GM12878 (cell line): Measurements from ENCODE around the gene PPP2R1B. TPM values are rescaled to one million over a fixed set of nuclear protein-coding genes. Genes with fewer than 3 reads are reported as not detected.

Experiments used
- ATAC-seq: fragments of 200-7000 bp; cut with Tn5 transposase; 3 replicates; pipeline ENCODE4 v1.9.1; 2020; ENCODE audit warnings: mild to moderate bottlenecking, moderate library complexity
- BruUV-seq: library from RNA; stranded (reverse); fragments of 400-500 nt; replicated peaks from 2 replicates; lab custom pipeline; 2021; lab: Mats Ljungman, UMichigan
- CTCF ChIA-PET: fragments of 300-600 bp; sonication (Branson Sonifier 250); formaldehyde crosslinking; extraction: SDS; loops from one replicate; lab custom pipeline; 2021; ENCODE audit warnings: inconsistent platforms; lab: Yijun Ruan, JAX
- POLR2A ChIA-PET: fragments of 350-600 bp; formaldehyde crosslinking; extraction: SDS; loops from one replicate; lab custom pipeline; 2021; ENCODE audit warnings: inconsistent platforms; lab: Charles Lee
- RAD21 ChIA-PET: fragments of 300-600 bp; sonication (Branson Sonifier 250); formaldehyde crosslinking; loops from one replicate; lab custom pipeline; 2023; ENCODE audit warnings: antibody characterized with exemption; ENCODE audit not compliant: unreplicated experiment; lab: Charles Lee
- SMC1A ChIA-PET: fragments of 300-600 bp; sonication (Branson Sonifier 250); formaldehyde crosslinking; loops from one replicate; lab custom pipeline; 2023; ENCODE audit not compliant: unreplicated experiment, uncharacterized antibody; lab: Charles Lee
- DNase-seq: peaks from one replicate; pipeline ENCODE4 v3.0.0-alpha.2; 2011; ENCODE audit warnings: low read depth, low spot score
- FAIRE-seq: peaks from 3 replicates; lab custom pipeline; 2011; peaks lifted over from hg19 to GRCh38; lab: Jason Lieb, UNC
- H2AFZ ChIP-seq: 2 replicates; pipeline ENCODE4 v1.6.0; 2011; ENCODE audit warnings: low read depth, low read length, control low read depth; ENCODE audit not compliant: control insufficient read depth
- H3K27ac ChIP-seq: 2 replicates; pipeline ENCODE4 v1.5.1; 2011; ENCODE audit warnings: control low read depth; ENCODE audit not compliant: control insufficient read depth, insufficient read depth
- H3K27me3 ChIP-seq, 2 experiments: replicated peaks in 1 of 2; 2 replicates each; pipeline versions ENCODE4 v1.6.0 to v1.6.1; 2011; ENCODE audit warnings: low read length in 1 of 2; ENCODE audit not compliant: control insufficient read depth in 2 of 2, insufficient read depth in 2 of 2
- H3K36me3 ChIP-seq, 2 experiments: 2 replicates each; pipeline ENCODE4 v1.5.1; 2011; ENCODE audit warnings: low read length in 1 of 2; ENCODE audit not compliant: control insufficient read depth in 2 of 2, insufficient read depth in 2 of 2
- H3K4me1 ChIP-seq: 2 replicates; pipeline ENCODE4 v1.6.1; 2011; ENCODE audit warnings: mild to moderate bottlenecking, low read length, moderate library complexity, mixed read lengths; ENCODE audit not compliant: control insufficient read depth, insufficient read depth
- H3K4me2 ChIP-seq: 2 replicates; pipeline ENCODE4 v1.6.0; 2011; ENCODE audit warnings: control low read depth; ENCODE audit not compliant: control insufficient read depth, insufficient read depth
- H3K4me3 ChIP-seq: fragments of 200-600 bp; sonication (generic); 2 replicates; pipeline ENCODE4 v1.5.1; 2016
- H3K79me2 ChIP-seq: 2 replicates; pipeline ENCODE4 v1.6.0; 2011; ENCODE audit warnings: low read length; ENCODE audit not compliant: control insufficient read depth, insufficient read depth
- H3K9ac ChIP-seq: 2 replicates; pipeline ENCODE4 v1.8.0; 2011; ENCODE audit warnings: low read length, control low read depth, mixed read lengths; ENCODE audit not compliant: control insufficient read depth, insufficient read depth
- H3K9me3 ChIP-seq: replicated peaks from 3 replicates; pipeline ENCODE4 v1.5.1; 2011; ENCODE audit warnings: mild to moderate bottlenecking, low read length; ENCODE audit not compliant: control insufficient read depth, insufficient read depth
- H4K20me1 ChIP-seq: 2 replicates; pipeline ENCODE4 v1.6.0; 2011; ENCODE audit not compliant: control insufficient read depth, insufficient read depth
- BCLAF1 ChIP-seq: fragments of 450-650 bp; IDR thresholded peaks from 2 replicates; pipeline ENCODE4 v1.6.1; 2017; ENCODE audit warnings: antibody characterized with exemption, mild to moderate bottlenecking, moderate library complexity
- KAT2A ChIP-seq: conservative IDR thresholded peaks from 2 replicates; pipeline ENCODE4 v1.6.1; 2011; ENCODE audit warnings: low read depth, low read length; ENCODE audit not compliant: control insufficient read depth
- RAD51 ChIP-seq: fragments of 450-650 bp; IDR thresholded peaks from 2 replicates; pipeline ENCODE4 v1.6.1; 2016; ENCODE audit warnings: moderate library complexity, mild to moderate bottlenecking, inconsistent platforms
- RB1 ChIP-seq: fragments of 450-650 bp; formaldehyde crosslinking; IDR thresholded peaks from 2 replicates; pipeline ENCODE4 v1.6.1; 2017; ENCODE audit warnings: mild to moderate bottlenecking, borderline replicate concordance
- RUNX3 ChIP-seq: IDR thresholded peaks from 2 replicates; pipeline ENCODE4 v1.6.1; 2012; ENCODE audit warnings: low read length, inconsistent platforms
- TCF3 ChIP-seq: IDR thresholded peaks from 2 replicates; pipeline ENCODE4 v1.6.1; 2012; ENCODE audit warnings: low read depth, mild to moderate bottlenecking, low read length, borderline replicate concordance; ENCODE audit not compliant: insufficient read depth
- ZNF622 ChIP-seq: fragments of 450-650 bp; IDR thresholded peaks from 2 replicates; pipeline ENCODE4 v1.6.1; 2017; ENCODE audit warnings: mild to moderate bottlenecking, inconsistent platforms
- WGBS: methylation state at CpG from one replicate; pipeline ENCODE4 v1.1.6; 2016; ENCODE audit warnings: low lambda C conversion rate; ENCODE audit not compliant: insufficient replicate concordance, insufficient coverage; ENCODE audit errors: missing lambda C conversion rate; 5-methylcytosine and 5-hydroxymethylcytosine counted together
- in situ Hi-C: fragments of 300-500 bp; cut with MboI; formaldehyde crosslinking; loops from 9 replicates; pipeline ENCODE4 v1.14.3; 2018; ENCODE audit warnings: mixed read lengths
- intact Hi-C: fragments of 100-400 bp; cut with micrococcal nuclease; formaldehyde crosslinking; loops from one replicate; pipeline ENCODE4 v1.14.2; 2022; ENCODE audit not compliant: unreplicated experiment
- polyA plus RNA-seq, 11 experiments: library from polyadenylated mRNA; depleted of rRNA in 4 of 11; unstranded in 6 of 11; stranded (reverse) in 5 of 11; fragments of >200 nt; fragmentation: Nextera tagmentation in 4 of 11; fragmentation: Illumina TruSeq in 1 of 11; extraction: Ambion mirVana in 4 of 11; extraction: Trizol in 1 of 11; gene quantifications; 1 replicate in 1 of 11; 2 replicates in 10 of 11; pipeline versions ENCODE4 v1.2.1 to v1.2.3, GENCODE V29; 2011 to 2016; ENCODE audit warnings: inconsistent platforms in 2 of 11, missing spikeins in 2 of 11, low read depth in 1 of 11
- total RNA-seq, 4 experiments: library from RNA; depleted of rRNA in 3 of 4; stranded (reverse); fragments of >200 nt in 3 of 4; fragmentation: Illumina TruSeq in 1 of 4; extraction: Trizol in 1 of 4; gene quantifications; 2 replicates each; pipeline versions ENCODE4 v1.2.1 to v1.2.3, GENCODE V29; 2013 to 2021
- TF ChIP-seq, protein P1 (sequence below): fragments of 150-350 bp; IDR thresholded peaks from 2 replicates; pipeline ENCODE4 v1.6.1; 2014; ENCODE audit warnings: mild to moderate bottlenecking, low read depth, low read length
- TF ChIP-seq, protein P2 (sequence below): IDR thresholded peaks from 2 replicates; pipeline ENCODE4 v1.6.1; 2012; ENCODE audit warnings: low read depth, low read length, improper control_type of control experiment
- TF ChIP-seq, protein P3 (sequence below): IDR thresholded peaks from 2 replicates; pipeline ENCODE4 v1.6.1; 2012; ENCODE audit warnings: low read length, inconsistent platforms

Gene PPP2R1B
- total and polyA plus RNA-seq, 10 of the 15 experiments (the other 5 are each of a cell fraction or from before 2014, with no cell fraction given), result 26.6 to 68.2 (median 35.7) TPM

- no peak for DNase-seq
- FAIRE-seq, result no peak
- CTCF ChIA-PET, result interaction anchor here (1.2 to 6.3 kb wide), 2 partner anchors 16 to 49 kb away, joined by 3 to 31 read pairs; no protein-coding TSS in a partner anchor
- intact Hi-C loops (no loop called here), in situ Hi-C loops (no loop called here)
- no peak overlapping the region for H3K4me3 ChIP-seq
- peaks cover under 1% of the 10 kb centered on the region; the same call in 1 of the 3 replicates for H3K9me3 ChIP-seq
- H4K20me1 ChIP-seq, result no peaks in the 10 kb centered on the region
- H3K27ac ChIP-seq, result no peak overlapping the region
- RAD21 ChIA-PET, result interaction anchor here (0.8 kb wide), 1 partner anchor 205 kb away, joined by 3 read pairs; no protein-coding TSS in a partner anchor
- 96% methylated on average over 1 of the region's 1 CpG for WGBS
- no peaks in the 10 kb centered on the region for H3K27me3 ChIP-seq
- no peak for ATAC-seq
- peaks cover 2% of the 10 kb centered on the region in 2 experiments; a peak in 2 of 4 replicates for H3K36me3 ChIP-seq
- TF ChIP-seq, protein P1, sequence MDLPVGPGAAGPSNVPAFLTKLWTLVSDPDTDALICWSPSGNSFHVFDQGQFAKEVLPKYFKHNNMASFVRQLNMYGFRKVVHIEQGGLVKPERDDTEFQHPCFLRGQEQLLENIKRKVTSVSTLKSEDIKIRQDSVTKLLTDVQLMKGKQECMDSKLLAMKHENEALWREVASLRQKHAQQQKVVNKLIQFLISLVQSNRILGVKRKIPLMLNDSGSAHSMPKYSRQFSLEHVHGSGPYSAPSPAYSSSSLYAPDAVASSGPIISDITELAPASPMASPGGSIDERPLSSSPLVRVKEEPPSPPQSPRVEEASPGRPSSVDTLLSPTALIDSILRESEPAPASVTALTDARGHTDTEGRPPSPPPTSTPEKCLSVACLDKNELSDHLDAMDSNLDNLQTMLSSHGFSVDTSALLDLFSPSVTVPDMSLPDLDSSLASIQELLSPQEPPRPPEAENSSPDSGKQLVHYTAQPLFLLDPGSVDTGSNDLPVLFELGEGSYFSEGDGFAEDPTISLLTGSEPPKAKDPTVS, result no peak
- TF ChIP-seq KAT2A (no peak), RB1 (no peak), RUNX3 (no peak), ZNF622 (no peak), BCLAF1 (no peak), TCF3 (no peak), RAD51 (no peak)
- TF ChIP-seq, protein P2, sequence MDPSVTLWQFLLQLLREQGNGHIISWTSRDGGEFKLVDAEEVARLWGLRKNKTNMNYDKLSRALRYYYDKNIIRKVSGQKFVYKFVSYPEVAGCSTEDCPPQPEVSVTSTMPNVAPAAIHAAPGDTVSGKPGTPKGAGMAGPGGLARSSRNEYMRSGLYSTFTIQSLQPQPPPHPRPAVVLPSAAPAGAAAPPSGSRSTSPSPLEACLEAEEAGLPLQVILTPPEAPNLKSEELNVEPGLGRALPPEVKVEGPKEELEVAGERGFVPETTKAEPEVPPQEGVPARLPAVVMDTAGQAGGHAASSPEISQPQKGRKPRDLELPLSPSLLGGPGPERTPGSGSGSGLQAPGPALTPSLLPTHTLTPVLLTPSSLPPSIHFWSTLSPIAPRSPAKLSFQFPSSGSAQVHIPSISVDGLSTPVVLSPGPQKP, result no peak
- TF ChIP-seq, protein P3, sequence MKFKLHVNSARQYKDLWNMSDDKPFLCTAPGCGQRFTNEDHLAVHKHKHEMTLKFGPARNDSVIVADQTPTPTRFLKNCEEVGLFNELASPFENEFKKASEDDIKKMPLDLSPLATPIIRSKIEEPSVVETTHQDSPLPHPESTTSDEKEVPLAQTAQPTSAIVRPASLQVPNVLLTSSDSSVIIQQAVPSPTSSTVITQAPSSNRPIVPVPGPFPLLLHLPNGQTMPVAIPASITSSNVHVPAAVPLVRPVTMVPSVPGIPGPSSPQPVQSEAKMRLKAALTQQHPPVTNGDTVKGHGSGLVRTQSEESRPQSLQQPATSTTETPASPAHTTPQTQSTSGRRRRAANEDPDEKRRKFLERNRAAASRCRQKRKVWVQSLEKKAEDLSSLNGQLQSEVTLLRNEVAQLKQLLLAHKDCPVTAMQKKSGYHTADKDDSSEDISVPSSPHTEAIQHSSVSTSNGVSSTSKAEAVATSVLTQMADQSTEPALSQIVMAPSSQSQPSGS, result no peak
- H3K9ac ChIP-seq, result no peak overlapping the region
- H2AFZ ChIP-seq, result no peak overlapping the region
- no peaks in the 10 kb centered on the region for H3K79me2 ChIP-seq
- SMC1A ChIA-PET, result interaction anchor here (0.6 to 1.5 kb wide), 6 partner anchors 10 to 1149 kb away, joined by 3 to 5 read pairs (median 4); no protein-coding TSS in a partner anchor
- no peaks in the 10 kb centered on the region for H3K4me1 ChIP-seq
- no TSS peak for BruUV-seq
- POLR2A ChIA-PET, result no interaction called here
- no peak overlapping the region for H3K4me2 ChIP-seq
Observed at GRCh38 chr11:111792314-111792713, 26.1 kb upstream of the PPP2R1B start.
